ENCODE measurements around the gene SPDYE3.
"Not testable (repeated sequence)": the region's sequence is repeated elsewhere in the genome, so short reads cannot be mapped to it uniquely, and the experiment has no call there.

DNA sequence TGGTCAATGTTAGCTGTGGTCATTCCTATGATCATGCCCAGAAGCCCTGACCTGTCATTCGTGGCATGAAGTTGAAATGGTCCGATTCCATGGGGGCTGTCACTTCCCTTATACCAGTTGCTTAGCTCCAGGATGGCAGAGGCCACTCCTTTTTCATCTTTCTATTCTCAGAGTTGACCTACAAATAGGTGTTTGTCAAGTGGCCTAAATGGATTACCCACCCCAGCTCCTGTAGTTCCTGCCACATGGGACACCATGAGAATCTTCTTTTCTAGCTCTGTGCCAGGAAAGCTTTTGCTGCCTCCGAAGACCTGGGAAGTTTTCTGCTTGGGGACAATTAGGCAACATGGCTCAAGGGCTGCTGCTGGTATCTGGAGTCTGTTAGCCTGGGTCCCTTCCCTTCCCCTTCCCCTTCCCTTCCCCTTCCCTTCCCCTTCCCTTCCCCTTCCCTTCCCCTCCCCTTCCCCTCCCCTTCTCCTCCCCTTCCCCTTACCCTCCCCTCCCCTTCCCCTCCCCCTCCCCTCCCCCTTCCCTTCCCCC lies 25.4 kb upstream of the SPDYE3 start:
- not testable (repeated sequence) for TF ChIP-seq YY1 (IDR thresholded peaks at IDR 0.05; ENCODE audit: insufficient read depth, insufficient read length); ZNF274 (IDR thresholded peaks at IDR 0.05; ENCODE audit: low read depth, low read length)
